ENCODE measurements around the gene CABP1. TPM values are rescaled to one million over a fixed set of nuclear protein-coding genes. Genes with fewer than 3 reads are reported as not detected.

The CABP1 gene
- total RNA-seq, 1 experiment from 2014 or later = not detected

DNA sequence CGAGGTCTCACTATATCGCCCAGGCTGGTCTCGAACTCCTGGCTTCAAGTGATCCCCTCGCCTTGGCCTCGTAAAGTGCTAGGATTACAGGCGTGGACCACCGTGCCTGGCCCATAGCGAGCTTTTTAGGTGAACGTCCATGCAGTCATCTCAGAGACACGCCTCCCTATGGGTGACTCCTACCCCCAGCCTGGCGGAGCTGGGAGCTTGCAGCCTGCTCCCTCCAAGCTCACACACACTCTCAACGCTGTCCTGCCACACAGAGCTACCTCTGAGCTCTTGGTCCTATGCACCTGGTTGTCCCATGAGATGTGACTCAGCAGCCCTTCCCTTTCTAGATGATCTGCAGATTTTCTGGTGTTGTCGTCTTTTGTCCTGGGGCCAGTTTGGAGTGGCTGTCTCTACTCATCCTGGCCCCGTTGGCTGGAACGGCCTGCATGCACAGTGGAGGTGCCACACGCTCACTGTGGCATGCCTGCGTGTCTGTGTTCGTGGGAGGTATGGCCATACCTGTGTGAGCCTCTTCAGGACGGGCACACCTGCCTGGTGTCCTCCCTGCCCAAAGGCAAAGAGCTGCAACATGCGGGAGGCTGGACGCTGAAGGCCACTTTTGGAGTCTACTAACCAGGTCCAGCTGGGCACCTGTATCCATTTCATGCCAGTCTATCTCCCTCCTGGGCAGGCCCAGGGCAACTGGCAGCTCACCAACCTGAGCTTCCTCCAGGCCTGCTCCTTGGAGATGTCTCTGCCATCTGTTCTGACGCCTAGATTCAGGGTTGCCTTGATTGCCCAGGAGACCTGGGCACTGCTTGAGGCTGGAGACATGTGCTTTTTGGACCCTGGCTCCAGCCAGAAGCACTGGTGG lies 18.1 kb downstream of the CABP1 start:
- no peak overlapping the region for H3K27ac ChIP-seq (ENCODE audit: low read length)
- DNase-seq (ENCODE audit: low read depth, low spot score) = no peak
- in situ Hi-C loops (cut with HindIII; ENCODE audit: low pct_unique_long_range_greater_than_20kb, low sequenced_read_pairs) (no loop called here), intact Hi-C loops (cut with micrococcal nuclease; ENCODE audit: unreplicated experiment) (no loop called here)
- POLR2A ChIA-PET = no interaction called here
- ATAC-seq = no peak
- H3K4me3 ChIP-seq (ENCODE audit: low read depth in 2 of 2, low read length in 2 of 2) = no peak overlapping the region
- no peaks in the 10 kb centered on the region for H3K27me3 ChIP-seq (ENCODE audit: control insufficient read depth, insufficient read depth, low read length)
- H3K36me3 ChIP-seq (ENCODE audit: control insufficient read depth, insufficient read depth, low read length) = no peaks in the 10 kb centered on the region
- H3K9me3 ChIP-seq (ENCODE audit: control insufficient read depth, insufficient read depth, low read depth, low read length) = no peaks in the 10 kb centered on the region
- CTCF ChIA-PET = no interaction called here
- no TSS peak for BruUV-seq (replicated peaks)
- TF ChIP-seq, protein P1, sequence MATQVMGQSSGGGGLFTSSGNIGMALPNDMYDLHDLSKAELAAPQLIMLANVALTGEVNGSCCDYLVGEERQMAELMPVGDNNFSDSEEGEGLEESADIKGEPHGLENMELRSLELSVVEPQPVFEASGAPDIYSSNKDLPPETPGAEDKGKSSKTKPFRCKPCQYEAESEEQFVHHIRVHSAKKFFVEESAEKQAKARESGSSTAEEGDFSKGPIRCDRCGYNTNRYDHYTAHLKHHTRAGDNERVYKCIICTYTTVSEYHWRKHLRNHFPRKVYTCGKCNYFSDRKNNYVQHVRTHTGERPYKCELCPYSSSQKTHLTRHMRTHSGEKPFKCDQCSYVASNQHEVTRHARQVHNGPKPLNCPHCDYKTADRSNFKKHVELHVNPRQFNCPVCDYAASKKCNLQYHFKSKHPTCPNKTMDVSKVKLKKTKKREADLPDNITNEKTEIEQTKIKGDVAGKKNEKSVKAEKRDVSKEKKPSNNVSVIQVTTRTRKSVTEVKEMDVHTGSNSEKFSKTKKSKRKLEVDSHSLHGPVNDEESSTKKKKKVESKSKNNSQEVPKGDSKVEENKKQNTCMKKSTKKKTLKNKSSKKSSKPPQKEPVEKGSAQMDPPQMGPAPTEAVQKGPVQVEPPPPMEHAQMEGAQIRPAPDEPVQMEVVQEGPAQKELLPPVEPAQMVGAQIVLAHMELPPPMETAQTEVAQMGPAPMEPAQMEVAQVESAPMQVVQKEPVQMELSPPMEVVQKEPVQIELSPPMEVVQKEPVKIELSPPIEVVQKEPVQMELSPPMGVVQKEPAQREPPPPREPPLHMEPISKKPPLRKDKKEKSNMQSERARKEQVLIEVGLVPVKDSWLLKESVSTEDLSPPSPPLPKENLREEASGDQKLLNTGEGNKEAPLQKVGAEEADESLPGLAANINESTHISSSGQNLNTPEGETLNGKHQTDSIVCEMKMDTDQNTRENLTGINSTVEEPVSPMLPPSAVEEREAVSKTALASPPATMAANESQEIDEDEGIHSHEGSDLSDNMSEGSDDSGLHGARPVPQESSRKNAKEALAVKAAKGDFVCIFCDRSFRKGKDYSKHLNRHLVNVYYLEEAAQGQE (IDR thresholded peaks at IDR 0.05; ENCODE audit: insufficient read depth in 1 of 2, low read depth in 2 of 2, low read length in 1 of 2) = no peak
- TF ChIP-seq, protein P2, sequence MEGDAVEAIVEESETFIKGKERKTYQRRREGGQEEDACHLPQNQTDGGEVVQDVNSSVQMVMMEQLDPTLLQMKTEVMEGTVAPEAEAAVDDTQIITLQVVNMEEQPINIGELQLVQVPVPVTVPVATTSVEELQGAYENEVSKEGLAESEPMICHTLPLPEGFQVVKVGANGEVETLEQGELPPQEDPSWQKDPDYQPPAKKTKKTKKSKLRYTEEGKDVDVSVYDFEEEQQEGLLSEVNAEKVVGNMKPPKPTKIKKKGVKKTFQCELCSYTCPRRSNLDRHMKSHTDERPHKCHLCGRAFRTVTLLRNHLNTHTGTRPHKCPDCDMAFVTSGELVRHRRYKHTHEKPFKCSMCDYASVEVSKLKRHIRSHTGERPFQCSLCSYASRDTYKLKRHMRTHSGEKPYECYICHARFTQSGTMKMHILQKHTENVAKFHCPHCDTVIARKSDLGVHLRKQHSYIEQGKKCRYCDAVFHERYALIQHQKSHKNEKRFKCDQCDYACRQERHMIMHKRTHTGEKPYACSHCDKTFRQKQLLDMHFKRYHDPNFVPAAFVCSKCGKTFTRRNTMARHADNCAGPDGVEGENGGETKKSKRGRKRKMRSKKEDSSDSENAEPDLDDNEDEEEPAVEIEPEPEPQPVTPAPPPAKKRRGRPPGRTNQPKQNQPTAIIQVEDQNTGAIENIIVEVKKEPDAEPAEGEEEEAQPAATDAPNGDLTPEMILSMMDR (IDR thresholded peaks at IDR 0.05) = no peak
- TF ChIP-seq POLR2AphosphoS5 (IDR thresholded peaks at IDR 0.05; ENCODE audit: low read depth, low read length) = no peak
- TF ChIP-seq TCF7L2 (IDR thresholded peaks at IDR 0.05; ENCODE audit: low read depth, low read length) = no peak
- TF ChIP-seq SIN3A (IDR thresholded peaks at IDR 0.05; ENCODE audit: borderline replicate concordance, insufficient read depth, low read depth, low read length) = no peak
- no peaks in the 10 kb centered on the region for H3K4me1 ChIP-seq (ENCODE audit: control insufficient read depth, insufficient read depth, low read length)

DNA sequence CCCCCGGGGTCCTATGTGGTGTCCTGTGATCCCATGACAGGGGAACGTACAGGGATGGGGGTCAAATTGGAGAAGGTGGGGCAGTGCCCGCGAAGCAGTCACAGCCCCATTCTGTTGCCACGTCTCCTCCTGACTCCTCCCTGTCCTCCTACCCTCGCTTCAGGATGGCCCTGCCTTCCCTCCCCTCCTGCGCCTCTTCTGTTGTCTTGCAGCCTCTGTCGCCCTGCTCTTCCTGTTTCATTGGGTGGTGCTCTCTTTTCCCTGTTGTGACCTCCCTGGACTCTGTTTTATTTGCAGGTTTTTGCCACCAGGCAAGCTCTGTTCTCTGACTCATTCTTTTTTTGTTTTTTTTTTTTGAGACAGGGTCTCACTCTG lies 18.7 kb downstream of the CABP1 start:
- no peaks in the 10 kb centered on the region for H3K36me3 ChIP-seq (ENCODE audit: control insufficient read depth, insufficient read depth, low read length)
- CTCF ChIA-PET = no interaction called here
- TF ChIP-seq SIN3A (IDR thresholded peaks at IDR 0.05; ENCODE audit: borderline replicate concordance, insufficient read depth, low read depth, low read length) (no peak), POLR2AphosphoS5 (IDR thresholded peaks at IDR 0.05; ENCODE audit: low read depth, low read length) (no peak), TCF7L2 (IDR thresholded peaks at IDR 0.05; ENCODE audit: low read depth, low read length) (no peak)
- TF ChIP-seq, protein P1 (IDR thresholded peaks at IDR 0.05; ENCODE audit: insufficient read depth in 1 of 2, low read depth in 2 of 2, low read length in 1 of 2) = no peak
- TF ChIP-seq, protein P2 (IDR thresholded peaks at IDR 0.05) = no peak
- no peak overlapping the region for H3K27ac ChIP-seq (ENCODE audit: low read length)
- H3K9me3 ChIP-seq (ENCODE audit: control insufficient read depth, insufficient read depth, low read depth, low read length) = no peaks in the 10 kb centered on the region
- H3K4me1 ChIP-seq (ENCODE audit: control insufficient read depth, insufficient read depth, low read length) = no peaks in the 10 kb centered on the region
- H3K27me3 ChIP-seq (ENCODE audit: control insufficient read depth, insufficient read depth, low read length) = no peaks in the 10 kb centered on the region
- intact Hi-C loops (cut with micrococcal nuclease; ENCODE audit: unreplicated experiment) = no loop called here
- in situ Hi-C loops (cut with HindIII; ENCODE audit: low pct_unique_long_range_greater_than_20kb, low sequenced_read_pairs) = no loop called here
- DNase-seq (ENCODE audit: low read depth, low spot score) = no peak
- ATAC-seq = no peak
- no peak overlapping the region for H3K4me3 ChIP-seq (ENCODE audit: low read depth in 2 of 2, low read length in 2 of 2)
- BruUV-seq (replicated peaks) = no TSS peak
- POLR2A ChIA-PET = no interaction called here

Measured in Panc1 (cell line).